ENCODE results near the gene DHRS7.

DHRS7 gene

GRCh38 chr14:60184905-60185555 lies 19.8 kb upstream of the DHRS7 start:
- no peak for DNase-seq

GRCh38 chr14:60184146-60184904 lies 19.1 kb upstream of the DHRS7 start:
- DNase-seq: peak in 1 of 2 experiments; percentile 68

- no peak for DNase-seq
Measured at GRCh38 chr14:60183741-60184140, 18.5 kb upstream of the DHRS7 start.

- no peak for DNase-seq
Measured at GRCh38 chr14:60183138-60183537, 17.9 kb upstream of the DHRS7 start.

GRCh38 chr14:60179431-60179869 lies 14.3 kb upstream of the DHRS7 start:
- no peak for DNase-seq

- DNase-seq: no peak
Measured at GRCh38 chr14:60178820-60179219, 13.6 kb upstream of the DHRS7 start.

- no peak for DNase-seq
Measured at GRCh38 chr14:60178164-60178563, 13.0 kb upstream of the DHRS7 start.

- DNase-seq: no peak
Measured at GRCh38 chr14:60175255-60175902, 10.2 kb upstream of the DHRS7 start.

- DNase-seq: no peak
Measured at GRCh38 chr14:60174352-60175254, 9.4 kb upstream of the DHRS7 start.

GRCh38 chr14:60171690-60172089 lies 6.5 kb upstream of the DHRS7 start:
- no peak for DNase-seq

GRCh38 chr14:60170948-60171347 lies 5.8 kb upstream of the DHRS7 start:
- DNase-seq: no peak

GRCh38 chr14:60169722-60170121 lies 4.5 kb upstream of the DHRS7 start:
- DNase-seq: no peak

GRCh38 chr14:60166142-60166541 lies 944 bp upstream of the DHRS7 start:
- no peak for DNase-seq

GRCh38 chr14:60165547-60165876 lies 314 bp upstream of the DHRS7 start:
- no peak for DNase-seq

- DNase-seq: no peak
Measured at GRCh38 chr14:60164404-60164711, 840 bp downstream of the DHRS7 start.

GRCh38 chr14:60163693-60164092 lies 1.5 kb downstream of the DHRS7 start:
- no peak for DNase-seq

- DNase-seq: no peak
Measured at GRCh38 chr14:60161196-60162107, 3.7 kb downstream of the DHRS7 start.

GRCh38 chr14:60160422-60160821 lies 4.8 kb downstream of the DHRS7 start:
- no peak for DNase-seq

- no peak for DNase-seq
Measured at GRCh38 chr14:60154671-60155070, 10.5 kb downstream of the DHRS7 start.

- DNase-seq: no peak
Measured at GRCh38 chr14:60153991-60154390, 11.2 kb downstream of the DHRS7 start.

GRCh38 chr14:60151715-60152114 lies 13.5 kb downstream of the DHRS7 start:
- DNase-seq: peak; percentile 74 to 94

GRCh38 chr14:60134702-60135101 lies 30.5 kb downstream of the DHRS7 start:
- no peak for DNase-seq
